ENCODE data around the gene MYO1C. TPM values are rescaled to one million over a fixed set of nuclear protein-coding genes. Genes with fewer than 3 reads are reported as not detected.

MYO1C gene
- total RNA-seq, 1 experiment from 2014 or later, result 227 TPM

DNA sequence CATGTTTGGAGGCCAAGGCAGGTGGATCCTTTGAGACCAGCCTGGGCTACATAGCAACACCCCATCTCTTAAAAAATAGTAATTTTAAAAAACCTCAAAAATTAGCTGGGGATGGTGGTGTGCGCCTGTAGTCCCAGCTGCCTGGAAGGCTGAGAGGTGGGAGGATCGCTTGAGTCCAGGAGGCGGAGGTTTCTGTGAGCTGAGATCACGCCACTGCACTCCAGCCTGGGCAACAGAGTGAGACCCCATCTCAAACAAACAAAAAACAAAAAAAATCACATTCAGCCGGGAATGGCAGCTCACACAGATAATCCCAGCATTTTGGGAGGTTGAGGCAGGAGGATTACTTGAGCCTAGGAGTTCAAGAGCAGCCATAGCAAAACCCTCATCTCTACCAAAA is 76.1 kb downstream of the MYO1C start:
- H3K27me3 ChIP-seq (ENCODE audit: insufficient read depth, low read length), result no peaks in the 10 kb centered on the region
- DNase-seq (ENCODE audit: low read depth, low spot score) (no peak), ATAC-seq (no peak)
- no peaks in the 10 kb centered on the region for H3K9me3 ChIP-seq (ENCODE audit: control insufficient read depth in 1 of 2, insufficient read depth in 1 of 2, low read depth in 1 of 2, low read length in 2 of 2)
- H2AFZ ChIP-seq (ENCODE audit: low read depth, low read length, poor library complexity, severe bottlenecking), result no peak overlapping the region
- TF ChIP-seq CEBPB (IDR thresholded peaks at IDR 0.05; ENCODE audit: low read depth) (no peak), ZFX (IDR thresholded peaks at IDR 0.05) (no peak), POLR2AphosphoS5 (IDR thresholded peaks at IDR 0.05; ENCODE audit: low read depth, low read length) (no peak), SRF (IDR thresholded peaks at IDR 0.05; ENCODE audit: low read depth) (no peak), EZH2phosphoT487 (IDR thresholded peaks at IDR 0.05; ENCODE audit: borderline replicate concordance) (no peak), FOSL1 (IDR thresholded peaks at IDR 0.05; ENCODE audit: low read depth) (no peak), SP1 (IDR thresholded peaks at IDR 0.05; ENCODE audit: low read depth) (no peak), POLR2A (IDR thresholded peaks at IDR 0.05; ENCODE audit: borderline replicate concordance, extremely low read depth, insufficient read depth, insufficient read length) (no peak), ZNF274 (IDR thresholded peaks at IDR 0.05; ENCODE audit: low read depth, low read length) (no peak), RAD21 (IDR thresholded peaks at IDR 0.05; ENCODE audit: low read depth) (no peak), JUND (IDR thresholded peaks at IDR 0.05) (no peak), SIN3A (IDR thresholded peaks at IDR 0.05; ENCODE audit: low read depth) (no peak), EGR1 (IDR thresholded peaks at IDR 0.05; ENCODE audit: low read depth) (no peak), EZH2 (IDR thresholded peaks at IDR 0.05) (no peak), ELF1 (IDR thresholded peaks at IDR 0.05; ENCODE audit: borderline replicate concordance, low read depth) (no peak), YY1 (IDR thresholded peaks at IDR 0.05; ENCODE audit: extremely low read depth, insufficient replicate concordance, low read depth, low read length) (no peak)
- TF ChIP-seq, protein P1, sequence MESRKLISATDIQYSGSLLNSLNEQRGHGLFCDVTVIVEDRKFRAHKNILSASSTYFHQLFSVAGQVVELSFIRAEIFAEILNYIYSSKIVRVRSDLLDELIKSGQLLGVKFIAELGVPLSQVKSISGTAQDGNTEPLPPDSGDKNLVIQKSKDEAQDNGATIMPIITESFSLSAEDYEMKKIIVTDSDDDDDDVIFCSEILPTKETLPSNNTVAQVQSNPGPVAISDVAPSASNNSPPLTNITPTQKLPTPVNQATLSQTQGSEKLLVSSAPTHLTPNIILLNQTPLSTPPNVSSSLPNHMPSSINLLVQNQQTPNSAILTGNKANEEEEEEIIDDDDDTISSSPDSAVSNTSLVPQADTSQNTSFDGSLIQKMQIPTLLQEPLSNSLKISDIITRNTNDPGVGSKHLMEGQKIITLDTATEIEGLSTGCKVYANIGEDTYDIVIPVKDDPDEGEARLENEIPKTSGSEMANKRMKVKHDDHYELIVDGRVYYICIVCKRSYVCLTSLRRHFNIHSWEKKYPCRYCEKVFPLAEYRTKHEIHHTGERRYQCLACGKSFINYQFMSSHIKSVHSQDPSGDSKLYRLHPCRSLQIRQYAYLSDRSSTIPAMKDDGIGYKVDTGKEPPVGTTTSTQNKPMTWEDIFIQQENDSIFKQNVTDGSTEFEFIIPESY (IDR thresholded peaks at IDR 0.05; ENCODE audit: extremely low read depth, insufficient replicate concordance, low read length), result no peak
- TF ChIP-seq, protein P2, sequence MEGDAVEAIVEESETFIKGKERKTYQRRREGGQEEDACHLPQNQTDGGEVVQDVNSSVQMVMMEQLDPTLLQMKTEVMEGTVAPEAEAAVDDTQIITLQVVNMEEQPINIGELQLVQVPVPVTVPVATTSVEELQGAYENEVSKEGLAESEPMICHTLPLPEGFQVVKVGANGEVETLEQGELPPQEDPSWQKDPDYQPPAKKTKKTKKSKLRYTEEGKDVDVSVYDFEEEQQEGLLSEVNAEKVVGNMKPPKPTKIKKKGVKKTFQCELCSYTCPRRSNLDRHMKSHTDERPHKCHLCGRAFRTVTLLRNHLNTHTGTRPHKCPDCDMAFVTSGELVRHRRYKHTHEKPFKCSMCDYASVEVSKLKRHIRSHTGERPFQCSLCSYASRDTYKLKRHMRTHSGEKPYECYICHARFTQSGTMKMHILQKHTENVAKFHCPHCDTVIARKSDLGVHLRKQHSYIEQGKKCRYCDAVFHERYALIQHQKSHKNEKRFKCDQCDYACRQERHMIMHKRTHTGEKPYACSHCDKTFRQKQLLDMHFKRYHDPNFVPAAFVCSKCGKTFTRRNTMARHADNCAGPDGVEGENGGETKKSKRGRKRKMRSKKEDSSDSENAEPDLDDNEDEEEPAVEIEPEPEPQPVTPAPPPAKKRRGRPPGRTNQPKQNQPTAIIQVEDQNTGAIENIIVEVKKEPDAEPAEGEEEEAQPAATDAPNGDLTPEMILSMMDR (IDR thresholded peaks at IDR 0.05 in 2 of 3, conservative IDR thresholded peaks at IDR 0.05 in 1 of 3; ENCODE audit: borderline replicate concordance in 1 of 3, insufficient read depth in 1 of 3, low read depth in 2 of 3, low read length in 2 of 3), result no peak
- TF ChIP-seq, protein P3, sequence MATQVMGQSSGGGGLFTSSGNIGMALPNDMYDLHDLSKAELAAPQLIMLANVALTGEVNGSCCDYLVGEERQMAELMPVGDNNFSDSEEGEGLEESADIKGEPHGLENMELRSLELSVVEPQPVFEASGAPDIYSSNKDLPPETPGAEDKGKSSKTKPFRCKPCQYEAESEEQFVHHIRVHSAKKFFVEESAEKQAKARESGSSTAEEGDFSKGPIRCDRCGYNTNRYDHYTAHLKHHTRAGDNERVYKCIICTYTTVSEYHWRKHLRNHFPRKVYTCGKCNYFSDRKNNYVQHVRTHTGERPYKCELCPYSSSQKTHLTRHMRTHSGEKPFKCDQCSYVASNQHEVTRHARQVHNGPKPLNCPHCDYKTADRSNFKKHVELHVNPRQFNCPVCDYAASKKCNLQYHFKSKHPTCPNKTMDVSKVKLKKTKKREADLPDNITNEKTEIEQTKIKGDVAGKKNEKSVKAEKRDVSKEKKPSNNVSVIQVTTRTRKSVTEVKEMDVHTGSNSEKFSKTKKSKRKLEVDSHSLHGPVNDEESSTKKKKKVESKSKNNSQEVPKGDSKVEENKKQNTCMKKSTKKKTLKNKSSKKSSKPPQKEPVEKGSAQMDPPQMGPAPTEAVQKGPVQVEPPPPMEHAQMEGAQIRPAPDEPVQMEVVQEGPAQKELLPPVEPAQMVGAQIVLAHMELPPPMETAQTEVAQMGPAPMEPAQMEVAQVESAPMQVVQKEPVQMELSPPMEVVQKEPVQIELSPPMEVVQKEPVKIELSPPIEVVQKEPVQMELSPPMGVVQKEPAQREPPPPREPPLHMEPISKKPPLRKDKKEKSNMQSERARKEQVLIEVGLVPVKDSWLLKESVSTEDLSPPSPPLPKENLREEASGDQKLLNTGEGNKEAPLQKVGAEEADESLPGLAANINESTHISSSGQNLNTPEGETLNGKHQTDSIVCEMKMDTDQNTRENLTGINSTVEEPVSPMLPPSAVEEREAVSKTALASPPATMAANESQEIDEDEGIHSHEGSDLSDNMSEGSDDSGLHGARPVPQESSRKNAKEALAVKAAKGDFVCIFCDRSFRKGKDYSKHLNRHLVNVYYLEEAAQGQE (IDR thresholded peaks at IDR 0.05; ENCODE audit: low read depth), result no peak
- TF ChIP-seq, protein P4, sequence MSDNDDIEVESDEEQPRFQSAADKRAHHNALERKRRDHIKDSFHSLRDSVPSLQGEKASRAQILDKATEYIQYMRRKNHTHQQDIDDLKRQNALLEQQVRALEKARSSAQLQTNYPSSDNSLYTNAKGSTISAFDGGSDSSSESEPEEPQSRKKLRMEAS (IDR thresholded peaks at IDR 0.05), result no peak
- H3K9me2 ChIP-seq (ENCODE audit: insufficient read depth), result no peaks in the 10 kb centered on the region
- no peak overlapping the region for H3K27ac ChIP-seq (ENCODE audit: low read depth, low read length)
- peaks cover 5% of the 10 kb centered on the region in 2 experiments; a peak in 3 of 4 replicates for H3K4me1 ChIP-seq (ENCODE audit: control insufficient read depth in 1 of 2, insufficient read depth in 2 of 2, low read length in 2 of 2)
- no peaks in the 10 kb centered on the region for H4K20me1 ChIP-seq (ENCODE audit: insufficient read depth)
- no peak overlapping the region for H3K4me3 ChIP-seq (replicated peaks in 1 of 2; ENCODE audit: low read depth in 1 of 2, low read length in 2 of 2)
- H3K4me2 ChIP-seq (ENCODE audit: low read length), result no peak overlapping the region
- H3K36me3 ChIP-seq (ENCODE audit: control insufficient read depth in 1 of 2, insufficient read depth in 2 of 2, low read length in 2 of 2), result peaks cover 2 to 8% of the 10 kb centered on the region in 2 experiments; a peak in 2 of 4 replicates
- RAD21 ChIA-PET (ENCODE audit: low non-redundant PET in 1 of 2, low total read pairs in 2 of 2, uncharacterized antibody in 2 of 2, unreplicated experiment in 2 of 2), result no interaction called here
- peaks cover 13% of the 10 kb centered on the region for H3K79me2 ChIP-seq (ENCODE audit: insufficient read depth, low read length)
- BruUV-seq (replicated peaks), result no TSS peak
- POLR2A ChIA-PET, result no interaction called here
- no peak overlapping the region for H3K9ac ChIP-seq (ENCODE audit: low read length)
- intact Hi-C loops (cut with micrococcal nuclease), result no loop called here
- CTCF ChIA-PET, result no interaction called here

Data from HCT116 (cell line).